Measurements from ENCODE around the gene RXFP4. TPM values are rescaled to one million over a fixed set of nuclear protein-coding genes. Genes with fewer than 3 reads are reported as not detected.
A peak's percentile ranks its signal among the peaks of the same experiment; 100 is the strongest.

RXFP4 gene
- total RNA-seq, 4 donors from 2014 or later = not detected

DNA sequence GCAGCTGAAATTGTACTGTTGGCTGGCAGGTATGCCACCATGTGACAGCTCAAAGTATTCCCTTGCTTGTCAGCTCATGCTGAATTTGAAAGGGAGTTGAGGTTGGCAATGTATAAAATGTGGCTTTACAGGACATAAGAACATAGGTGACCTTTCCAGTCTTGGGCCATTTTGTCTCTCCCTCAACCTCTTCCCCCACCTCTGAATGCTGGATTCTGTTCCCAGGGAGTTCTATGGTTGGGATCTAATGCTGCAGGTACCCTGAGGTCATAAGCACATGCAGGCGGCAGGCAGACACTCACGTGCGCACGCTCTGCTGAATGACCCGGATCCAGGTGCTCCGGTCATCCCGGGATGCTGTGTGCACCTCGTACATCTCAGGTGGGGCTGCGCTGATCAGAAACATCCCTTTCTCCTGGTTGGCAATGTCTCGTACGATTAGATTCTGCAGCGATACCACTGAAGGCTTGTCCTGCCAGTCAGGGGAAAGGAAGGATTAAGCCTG is 16.0 kb downstream of the RXFP4 start:
- no peak overlapping the region for H3K4me3 ChIP-seq (ENCODE audit: low read depth, poor library complexity, severe bottlenecking)
- intact Hi-C loops (cut with DNase I; ENCODE audit: low total_unique reads) = no loop called here
- no peak for DNase-seq (ENCODE audit: low spot score in 2 of 2)
- no peak for TF ChIP-seq POLR2A (IDR thresholded peaks at IDR 0.05)
- TF ChIP-seq, protein P1, sequence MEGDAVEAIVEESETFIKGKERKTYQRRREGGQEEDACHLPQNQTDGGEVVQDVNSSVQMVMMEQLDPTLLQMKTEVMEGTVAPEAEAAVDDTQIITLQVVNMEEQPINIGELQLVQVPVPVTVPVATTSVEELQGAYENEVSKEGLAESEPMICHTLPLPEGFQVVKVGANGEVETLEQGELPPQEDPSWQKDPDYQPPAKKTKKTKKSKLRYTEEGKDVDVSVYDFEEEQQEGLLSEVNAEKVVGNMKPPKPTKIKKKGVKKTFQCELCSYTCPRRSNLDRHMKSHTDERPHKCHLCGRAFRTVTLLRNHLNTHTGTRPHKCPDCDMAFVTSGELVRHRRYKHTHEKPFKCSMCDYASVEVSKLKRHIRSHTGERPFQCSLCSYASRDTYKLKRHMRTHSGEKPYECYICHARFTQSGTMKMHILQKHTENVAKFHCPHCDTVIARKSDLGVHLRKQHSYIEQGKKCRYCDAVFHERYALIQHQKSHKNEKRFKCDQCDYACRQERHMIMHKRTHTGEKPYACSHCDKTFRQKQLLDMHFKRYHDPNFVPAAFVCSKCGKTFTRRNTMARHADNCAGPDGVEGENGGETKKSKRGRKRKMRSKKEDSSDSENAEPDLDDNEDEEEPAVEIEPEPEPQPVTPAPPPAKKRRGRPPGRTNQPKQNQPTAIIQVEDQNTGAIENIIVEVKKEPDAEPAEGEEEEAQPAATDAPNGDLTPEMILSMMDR (IDR thresholded peaks at IDR 0.05) = no peak
- WGBS, 2 donors = 90 to 93% methylated on average over 12 of the region's 12 CpGs

DNA sequence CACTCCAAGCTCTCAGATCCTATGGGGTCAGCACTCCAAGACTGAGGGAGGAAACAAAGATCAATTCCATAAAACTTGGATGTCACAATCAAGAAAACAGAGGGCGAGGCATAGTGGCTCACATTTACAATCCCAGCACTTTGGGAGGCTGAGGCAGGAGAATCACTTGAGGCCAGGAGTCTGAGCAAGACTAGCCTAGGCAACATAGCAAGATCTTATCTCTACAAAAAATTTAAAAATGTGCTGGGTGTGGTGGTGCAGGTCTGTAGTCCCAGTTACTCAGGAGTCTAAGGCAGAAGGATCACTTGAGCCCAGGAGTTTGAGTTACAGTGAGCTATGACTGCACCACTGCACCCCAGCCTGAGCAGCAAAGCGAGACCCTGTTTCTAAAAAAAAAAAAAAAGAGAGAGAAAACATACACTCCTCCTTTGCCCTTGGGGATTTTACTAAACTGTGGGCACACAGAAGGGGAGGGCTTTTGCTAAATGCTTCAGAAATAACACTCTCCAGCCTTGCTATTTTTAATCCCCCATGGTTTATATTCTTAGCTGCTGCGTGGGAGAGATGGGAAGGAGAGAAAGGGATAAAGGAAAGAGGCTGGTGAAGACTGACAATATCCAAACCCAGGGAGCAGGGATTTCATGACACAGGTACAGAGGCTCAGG is 18.8 kb downstream of the RXFP4 start:
- DNase-seq (ENCODE audit: low spot score in 2 of 2) = no peak
- 81 to 88% methylated on average over 3 of the region's 3 CpGs for WGBS, 2 donors
- no peak overlapping the region for H3K4me3 ChIP-seq (ENCODE audit: low read depth, poor library complexity, severe bottlenecking)
- intact Hi-C loops (cut with DNase I; ENCODE audit: low total_unique reads) = no loop called here
- TF ChIP-seq POLR2A (IDR thresholded peaks at IDR 0.05) = no peak
- TF ChIP-seq, protein P1 (IDR thresholded peaks at IDR 0.05) = no peak

DNA sequence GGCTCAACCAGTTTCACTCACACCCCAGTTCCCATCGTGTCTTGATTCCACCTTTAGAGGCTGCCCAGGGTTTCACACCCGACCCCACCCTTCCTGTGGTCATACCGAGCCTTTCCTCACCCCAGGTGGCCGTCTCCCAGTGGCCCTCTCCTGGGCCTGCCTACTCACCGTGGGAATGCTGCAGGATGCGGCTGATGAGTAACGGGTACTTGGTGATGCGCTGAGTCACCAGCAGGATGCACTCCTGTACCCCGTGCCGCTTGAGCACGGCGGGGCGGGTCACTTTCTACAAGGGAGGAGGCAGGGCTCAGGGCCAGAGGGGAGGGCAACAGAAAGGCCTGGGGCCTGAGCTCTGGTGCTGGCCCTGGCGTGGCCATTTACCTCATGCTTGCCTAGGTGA is 20.5 kb downstream of the RXFP4 start:
- no peak overlapping the region for H3K4me3 ChIP-seq (ENCODE audit: low read depth, poor library complexity, severe bottlenecking)
- peak in 1 of 2 donors; percentile 92 for DNase-seq (ENCODE audit: low spot score in 2 of 2)
- intact Hi-C loops (cut with DNase I; ENCODE audit: low total_unique reads) = no loop called here
- TF ChIP-seq, protein P1 (IDR thresholded peaks at IDR 0.05) = no peak
- TF ChIP-seq POLR2A (IDR thresholded peaks at IDR 0.05) = no peak
- 40 to 52% methylated on average over 10 to 13 of the region's 14 CpGs for WGBS, 2 donors

DNA sequence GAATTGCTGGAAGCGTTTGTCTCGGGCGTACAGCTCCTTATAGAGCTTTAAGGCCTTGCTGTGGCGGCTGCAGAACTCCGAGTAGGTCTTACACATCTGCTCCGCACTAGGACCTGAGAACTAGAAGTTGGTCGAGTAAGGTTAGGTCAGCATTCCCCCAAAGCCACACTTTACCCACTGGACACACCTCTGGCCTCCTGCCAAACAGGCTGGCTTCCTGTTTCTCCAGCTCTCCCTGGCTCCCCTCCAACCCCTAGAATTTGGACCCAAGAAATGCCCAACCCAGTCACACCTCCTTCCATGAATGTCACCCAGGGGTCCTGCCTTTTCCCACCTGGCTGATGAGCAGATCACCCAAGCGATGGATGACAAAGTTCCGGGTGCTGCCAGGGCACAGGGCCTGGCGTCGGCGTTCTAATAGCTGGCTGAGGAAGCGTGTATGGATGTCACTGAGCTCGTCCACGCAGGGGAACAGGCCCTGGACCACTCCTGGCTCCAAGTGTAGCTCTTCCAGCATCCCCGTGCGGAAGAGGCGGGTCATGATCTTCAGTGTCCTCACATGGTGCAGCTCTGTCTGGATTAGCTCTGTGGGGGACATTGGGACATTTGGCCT is 21.3 kb downstream of the RXFP4 start:
- no peak for DNase-seq (ENCODE audit: low spot score in 2 of 2)
- no peak overlapping the region for H3K4me3 ChIP-seq (ENCODE audit: low read depth, poor library complexity, severe bottlenecking)
- TF ChIP-seq, protein P1 (IDR thresholded peaks at IDR 0.05) = no peak
- TF ChIP-seq POLR2A (IDR thresholded peaks at IDR 0.05) = no peak
- intact Hi-C loops (cut with DNase I; ENCODE audit: low total_unique reads) = no loop called here
- 86 to 89% methylated on average over 12 to 18 of the region's 18 CpGs for WGBS, 2 donors

DNA sequence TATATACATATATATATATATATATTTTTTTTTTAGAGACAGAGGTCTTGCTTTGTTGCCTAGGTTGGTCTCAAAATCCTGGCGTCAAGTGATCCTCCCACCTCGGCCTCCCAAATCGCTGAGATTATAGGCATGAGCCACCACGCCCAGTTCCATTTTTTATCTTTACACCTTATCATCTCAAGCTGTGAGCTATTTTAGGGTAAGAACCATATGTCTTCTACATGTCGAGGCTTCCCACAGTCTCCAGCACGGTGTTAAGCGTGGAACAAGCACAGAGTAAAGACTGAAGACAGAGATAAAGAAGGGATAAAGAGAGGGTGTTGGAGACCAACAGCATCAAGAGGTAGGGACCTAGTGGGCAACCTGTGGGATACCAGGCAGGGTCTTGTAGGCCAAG is 22.8 kb downstream of the RXFP4 start:
- intact Hi-C loops (cut with DNase I; ENCODE audit: low total_unique reads) = no loop called here
- TF ChIP-seq POLR2A (IDR thresholded peaks at IDR 0.05) = no peak
- DNase-seq (ENCODE audit: low spot score in 2 of 2) = no peak
- whole genome bisulfite sequencing, 2 donors = 76 to 87% methylated on average over 7 of the region's 7 CpGs
- H3K4me3 ChIP-seq (ENCODE audit: low read depth, poor library complexity, severe bottlenecking) = no peak overlapping the region

DNA sequence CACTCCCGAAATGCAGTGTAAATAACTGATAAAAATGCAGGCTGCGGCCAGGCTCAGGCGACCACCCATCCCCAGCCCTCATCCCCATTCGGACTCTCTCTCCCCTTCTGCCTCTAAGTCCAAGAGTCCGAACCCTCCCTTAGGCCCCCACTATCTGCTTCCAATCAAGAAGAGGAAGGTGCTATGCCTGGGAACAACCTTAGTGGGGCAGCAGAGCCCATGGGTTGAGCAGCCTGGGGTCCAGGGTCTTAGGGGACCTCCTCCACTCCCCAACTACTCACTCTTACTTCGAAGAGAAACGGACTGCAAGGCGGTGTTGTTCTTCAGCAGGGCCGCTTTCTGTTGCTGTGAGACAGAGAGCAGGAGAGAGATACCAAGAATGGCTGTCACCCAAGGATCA is 24.7 kb downstream of the RXFP4 start:
- no peak for TF ChIP-seq POLR2A (IDR thresholded peaks at IDR 0.05)
- TF ChIP-seq, protein P1 (IDR thresholded peaks at IDR 0.05) = no peak
- intact Hi-C loops (cut with DNase I; ENCODE audit: low total_unique reads) = no loop called here
- WGBS, 2 donors = 86 to 87% methylated on average over 9 of the region's 9 CpGs
- H3K4me3 ChIP-seq (ENCODE audit: low read depth, poor library complexity, severe bottlenecking) = no peak overlapping the region
- no peak for DNase-seq (ENCODE audit: low spot score in 2 of 2)

All from lower leg skin (tissue), 4 donors.